ENCODE data around the gene GIPR.

GRCh38 chr19:45636275-45636674, 31.7 kb upstream of the GIPR start:
- TF ChIP-seq CTCF (IDR thresholded peaks at IDR 0.05 in 8 of 11, conservative IDR thresholded peaks at IDR 0.05 in 3 of 11) = no peak
- TF ChIP-seq POLR2A (IDR thresholded peaks at IDR 0.05) = no peak
- no peak for TF ChIP-seq POLR2AphosphoS5 (IDR thresholded peaks at IDR 0.05)
